SU-DHL-6 (cell line): Measurements from ENCODE around the gene GSK3A.

ENCODE experiments used
- H2AFZ ChIP-seq: fragments of 200-600 bp; sonication (generic); 2 replicates; pipeline ENCODE4 v1.6.1; 2014; ENCODE audit warnings: low read depth, mild to moderate bottlenecking, moderate library complexity, mixed read lengths, antibody characterized with exemption, low read length; ENCODE audit not compliant: severe bottlenecking
- H3F3A ChIP-seq: fragments of 200-600 bp; shearing (Covaris generic); 2 replicates; pipeline ENCODE4 v1.6.0; 2016; ENCODE audit warnings: antibody characterized with exemption, mild to moderate bottlenecking; ENCODE audit not compliant: insufficient read depth
- H3K27ac ChIP-seq: fragments of 200-600 bp; sonication (generic); 2 replicates; pipeline ENCODE4 v1.5.1; 2016; ENCODE audit warnings: low read depth, mild to moderate bottlenecking, low read length, moderate library complexity, mixed read lengths
- H3K27me3 ChIP-seq: fragments of 200-600 bp; sonication (generic), shearing (Covaris generic); 2 replicates; pipeline ENCODE4 v1.6.0; 2014; ENCODE audit warnings: mild to moderate bottlenecking, low read length
- H3K36me3 ChIP-seq: fragments of 200-600 bp; sonication (generic); 2 replicates; pipeline ENCODE4 v1.6.1; 2014; ENCODE audit warnings: mild to moderate bottlenecking, low read length, mixed read lengths
- H3K4me2 ChIP-seq: fragments of 300-600, 200-600 bp; shearing (Covaris generic), sonication (generic); 2 replicates; pipeline ENCODE4 v1.6.0; 2014; ENCODE audit warnings: low read length, low read depth, mild to moderate bottlenecking; ENCODE audit not compliant: poor library complexity, severe bottlenecking
- H3K4me3 ChIP-seq: fragments of 200-600 bp; sonication (generic); 2 replicates; pipeline ENCODE4 v1.5.1; 2014; ENCODE audit warnings: antibody characterized with exemption, low read length, mild to moderate bottlenecking, mixed read lengths; ENCODE audit not compliant: insufficient read depth, poor library complexity, severe bottlenecking
- H3K79me2 ChIP-seq: fragments of 200-600 bp; sonication (generic); 2 replicates; pipeline ENCODE4 v1.6.1; 2014; ENCODE audit warnings: mild to moderate bottlenecking, low read length, moderate library complexity; ENCODE audit not compliant: insufficient read depth
- H3K9ac ChIP-seq: fragments of 200-600 bp; sonication (generic); 2 replicates; pipeline ENCODE4 v1.7.0; 2014; ENCODE audit warnings: mild to moderate bottlenecking, low read length
- H3K9me2 ChIP-seq: fragments of 200-600 bp; sonication (generic); replicated peaks from 2 replicates; pipeline ENCODE4 v1.6.1; 2014; ENCODE audit warnings: low read length; ENCODE audit not compliant: insufficient read depth
- H3K9me3 ChIP-seq: fragments of 200-600 bp; sonication (generic); 2 replicates; pipeline ENCODE4 v1.6.1; 2014; ENCODE audit warnings: low read length, mixed read lengths; ENCODE audit not compliant: insufficient read depth
- H4K20me1 ChIP-seq: fragments of 200-600 bp; sonication (generic); 2 replicates; pipeline ENCODE4 v1.6.1; 2014; ENCODE audit warnings: low read depth, mild to moderate bottlenecking, antibody characterized with exemption, low read length, moderate library complexity, mixed read lengths
- EZH2phosphoT487 ChIP-seq: fragments of 200-600 bp; sonication (generic), shearing (Covaris generic); conservative IDR thresholded peaks from 2 replicates; pipeline ENCODE4 v1.6.1; 2018; ENCODE audit warnings: mild to moderate bottlenecking, antibody characterized with exemption, low read length, moderate library complexity, mixed read lengths
- TF ChIP-seq, protein P1 (sequence below): fragments of 200-600 bp; sonication (generic); IDR thresholded peaks from one replicate; pipeline ENCODE4 v1.5.1; 2017; ENCODE audit warnings: antibody characterized with exemption, mild to moderate bottlenecking, low read length, moderate library complexity; ENCODE audit not compliant: insufficient read depth, poor library complexity, severe bottlenecking

The GSK3A gene

DNA sequence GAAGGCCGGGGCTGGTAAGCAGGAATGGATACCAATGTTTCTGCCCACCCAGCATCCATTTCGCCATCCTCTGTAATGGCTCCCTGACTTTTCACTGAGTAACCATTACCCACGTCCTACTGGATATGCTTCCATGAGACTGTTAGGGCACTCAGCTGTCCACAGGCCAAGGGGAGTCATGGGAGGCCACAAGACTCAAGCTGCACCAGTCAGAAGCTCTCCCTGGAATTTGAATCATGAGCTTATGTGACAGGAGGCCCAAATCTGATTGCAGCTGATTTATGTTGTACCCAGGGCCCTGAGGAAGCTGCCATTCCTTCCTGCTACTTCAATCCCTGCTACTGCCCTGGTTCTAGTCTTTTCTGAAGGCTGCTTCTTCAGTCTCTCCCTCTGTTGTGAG lies 53.3 kb downstream of the GSK3A start:
- no peak overlapping the region for H3K27ac ChIP-seq
- no peaks in the 10 kb centered on the region for H3K79me2 ChIP-seq
- no peaks in the 10 kb centered on the region for H3K36me3 ChIP-seq
- H3K27me3 ChIP-seq = no peaks in the 10 kb centered on the region
- H3K4me2 ChIP-seq = no peak overlapping the region
- no peaks in the 10 kb centered on the region for H4K20me1 ChIP-seq
- no peaks in the 10 kb centered on the region for H3F3A ChIP-seq
- TF ChIP-seq EZH2phosphoT487 = no peak
- TF ChIP-seq, protein P1, sequence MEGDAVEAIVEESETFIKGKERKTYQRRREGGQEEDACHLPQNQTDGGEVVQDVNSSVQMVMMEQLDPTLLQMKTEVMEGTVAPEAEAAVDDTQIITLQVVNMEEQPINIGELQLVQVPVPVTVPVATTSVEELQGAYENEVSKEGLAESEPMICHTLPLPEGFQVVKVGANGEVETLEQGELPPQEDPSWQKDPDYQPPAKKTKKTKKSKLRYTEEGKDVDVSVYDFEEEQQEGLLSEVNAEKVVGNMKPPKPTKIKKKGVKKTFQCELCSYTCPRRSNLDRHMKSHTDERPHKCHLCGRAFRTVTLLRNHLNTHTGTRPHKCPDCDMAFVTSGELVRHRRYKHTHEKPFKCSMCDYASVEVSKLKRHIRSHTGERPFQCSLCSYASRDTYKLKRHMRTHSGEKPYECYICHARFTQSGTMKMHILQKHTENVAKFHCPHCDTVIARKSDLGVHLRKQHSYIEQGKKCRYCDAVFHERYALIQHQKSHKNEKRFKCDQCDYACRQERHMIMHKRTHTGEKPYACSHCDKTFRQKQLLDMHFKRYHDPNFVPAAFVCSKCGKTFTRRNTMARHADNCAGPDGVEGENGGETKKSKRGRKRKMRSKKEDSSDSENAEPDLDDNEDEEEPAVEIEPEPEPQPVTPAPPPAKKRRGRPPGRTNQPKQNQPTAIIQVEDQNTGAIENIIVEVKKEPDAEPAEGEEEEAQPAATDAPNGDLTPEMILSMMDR = no peak
- no peak overlapping the region for H3K4me3 ChIP-seq
- H2AFZ ChIP-seq = no peak overlapping the region
- no peaks in the 10 kb centered on the region for H3K9me2 ChIP-seq
- H3K9me3 ChIP-seq = no peaks in the 10 kb centered on the region
- no peak overlapping the region for H3K9ac ChIP-seq

DNA sequence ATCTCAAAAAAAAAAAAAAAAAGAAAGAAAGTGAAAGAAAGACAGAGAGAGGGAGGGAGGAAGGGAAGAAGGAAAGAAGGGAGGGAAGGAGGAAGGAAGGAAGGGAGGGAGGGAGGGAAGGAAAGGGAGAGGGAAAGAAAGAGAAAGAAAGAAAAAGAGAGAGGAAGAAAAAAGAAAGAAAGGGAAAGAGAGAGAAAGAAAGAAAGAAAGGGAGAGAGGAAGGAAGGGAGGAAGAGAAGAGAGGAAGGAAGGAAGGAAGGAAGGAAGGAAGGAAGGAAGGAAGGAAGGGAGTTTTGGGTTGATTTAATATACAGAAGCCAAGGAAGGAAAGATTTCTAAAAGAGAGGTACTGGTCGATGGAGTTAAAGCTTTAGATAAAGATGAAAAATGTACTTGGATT lies 53.7 kb downstream of the GSK3A start:
- H3K4me3 ChIP-seq = no peak overlapping the region
- H3K79me2 ChIP-seq = no peaks in the 10 kb centered on the region
- no peaks in the 10 kb centered on the region for H3K27me3 ChIP-seq
- H4K20me1 ChIP-seq = no peaks in the 10 kb centered on the region
- H3K9me3 ChIP-seq = no peaks in the 10 kb centered on the region
- no peaks in the 10 kb centered on the region for H3K9me2 ChIP-seq
- no peak overlapping the region for H3K27ac ChIP-seq
- no peaks in the 10 kb centered on the region for H3F3A ChIP-seq
- no peak overlapping the region for H2AFZ ChIP-seq
- H3K9ac ChIP-seq = no peak overlapping the region
- no peak overlapping the region for H3K4me2 ChIP-seq
- H3K36me3 ChIP-seq = no peaks in the 10 kb centered on the region
- TF ChIP-seq, protein P1 = no peak
- TF ChIP-seq EZH2phosphoT487 = no peak

DNA sequence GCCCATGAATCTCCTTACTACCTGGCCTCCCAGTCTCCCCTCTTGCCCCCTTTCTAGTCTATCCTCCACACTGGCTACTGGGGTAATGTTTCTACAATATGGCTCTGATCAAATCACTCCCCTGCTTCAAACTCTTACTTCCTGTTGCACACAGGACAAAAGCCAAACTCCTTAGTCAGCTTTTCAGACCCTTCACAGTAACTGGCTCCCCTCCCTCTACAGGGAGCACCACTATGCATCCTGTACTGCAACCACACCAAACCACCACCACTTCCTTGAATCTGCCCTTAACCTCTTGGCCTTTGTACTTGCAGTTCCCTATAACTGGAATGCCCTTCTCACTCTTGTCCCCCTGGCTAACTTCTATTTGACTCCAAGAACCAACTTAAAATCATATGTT lies 57.1 kb downstream of the GSK3A start:
- H4K20me1 ChIP-seq = no peaks in the 10 kb centered on the region
- no peak overlapping the region for H3K4me2 ChIP-seq
- H3K9ac ChIP-seq = no peak overlapping the region
- no peaks in the 10 kb centered on the region for H3K79me2 ChIP-seq
- no peaks in the 10 kb centered on the region for H3F3A ChIP-seq
- no peaks in the 10 kb centered on the region for H3K9me3 ChIP-seq
- H3K4me3 ChIP-seq = no peak overlapping the region
- H3K27me3 ChIP-seq = no peaks in the 10 kb centered on the region
- no peak for TF ChIP-seq EZH2phosphoT487
- H3K27ac ChIP-seq = no peak overlapping the region
- H3K36me3 ChIP-seq = no peaks in the 10 kb centered on the region
- H3K9me2 ChIP-seq = no peaks in the 10 kb centered on the region
- H2AFZ ChIP-seq = no peak overlapping the region

DNA sequence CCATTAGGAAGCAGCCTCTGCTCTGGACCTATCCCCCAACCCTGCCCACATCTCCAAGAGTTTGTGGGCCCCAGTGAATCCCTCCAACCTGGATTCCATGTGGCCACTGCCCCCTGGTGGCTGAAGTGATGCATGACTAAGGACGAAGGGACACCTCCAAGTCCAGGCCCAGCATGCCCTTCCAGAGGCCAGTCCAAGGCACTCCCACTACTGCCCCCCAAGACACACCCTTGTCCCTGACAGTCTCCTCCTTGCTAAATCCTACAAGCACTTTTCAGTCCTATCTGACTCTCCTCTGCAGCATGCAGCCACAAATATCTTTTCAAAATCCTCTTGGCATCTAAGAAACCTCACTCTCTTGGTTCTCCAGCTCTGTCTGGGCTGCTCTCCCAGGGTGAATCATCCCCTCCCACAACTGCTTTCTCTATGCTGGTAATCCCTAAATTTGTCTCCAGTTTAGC lies 58.0 kb downstream of the GSK3A start:
- no peaks in the 10 kb centered on the region for H3F3A ChIP-seq
- no peak overlapping the region for H2AFZ ChIP-seq
- no peaks in the 10 kb centered on the region for H3K36me3 ChIP-seq
- H3K9ac ChIP-seq = no peak overlapping the region
- no peak overlapping the region for H3K4me2 ChIP-seq
- H3K9me2 ChIP-seq = no peaks in the 10 kb centered on the region
- no peak for TF ChIP-seq EZH2phosphoT487
- TF ChIP-seq, protein P1 = peak; percentile 87
- H3K27me3 ChIP-seq = no peaks in the 10 kb centered on the region
- no peak overlapping the region for H3K4me3 ChIP-seq
- H3K27ac ChIP-seq = no peak overlapping the region
- H3K9me3 ChIP-seq = no peaks in the 10 kb centered on the region
- no peaks in the 10 kb centered on the region for H3K79me2 ChIP-seq
- no peaks in the 10 kb centered on the region for H4K20me1 ChIP-seq
